ENCODE measurements around the gene MRI1. TPM values are rescaled to one million over a fixed set of nuclear protein-coding genes. Genes with fewer than 3 reads are reported as not detected.

MRI1 gene
- total RNA-seq, 4 donors from 2014 or later: 51.5 to 122 (median 69.6) TPM

GRCh38 chr19:13804830-13805683 is 40.7 kb downstream of the MRI1 start:
- WGBS: 80% methylated on average over 35 of the region's 35 CpGs
- Histone ChIP-seq H3K4me1 (no peaks in the 10 kb centered on the region), H3K36me3 (peaks cover 23% of the 10 kb centered on the region), H3K9me3 (no peaks in the 10 kb centered on the region), H3K27me3 (no peaks in the 10 kb centered on the region), H3K27ac (no peak overlapping the region), H3K4me3 (no peak overlapping the region)
- DNase-seq (ENCODE audit: low spot score in 2 of 2): no peak
- TF ChIP-seq, protein P1, sequence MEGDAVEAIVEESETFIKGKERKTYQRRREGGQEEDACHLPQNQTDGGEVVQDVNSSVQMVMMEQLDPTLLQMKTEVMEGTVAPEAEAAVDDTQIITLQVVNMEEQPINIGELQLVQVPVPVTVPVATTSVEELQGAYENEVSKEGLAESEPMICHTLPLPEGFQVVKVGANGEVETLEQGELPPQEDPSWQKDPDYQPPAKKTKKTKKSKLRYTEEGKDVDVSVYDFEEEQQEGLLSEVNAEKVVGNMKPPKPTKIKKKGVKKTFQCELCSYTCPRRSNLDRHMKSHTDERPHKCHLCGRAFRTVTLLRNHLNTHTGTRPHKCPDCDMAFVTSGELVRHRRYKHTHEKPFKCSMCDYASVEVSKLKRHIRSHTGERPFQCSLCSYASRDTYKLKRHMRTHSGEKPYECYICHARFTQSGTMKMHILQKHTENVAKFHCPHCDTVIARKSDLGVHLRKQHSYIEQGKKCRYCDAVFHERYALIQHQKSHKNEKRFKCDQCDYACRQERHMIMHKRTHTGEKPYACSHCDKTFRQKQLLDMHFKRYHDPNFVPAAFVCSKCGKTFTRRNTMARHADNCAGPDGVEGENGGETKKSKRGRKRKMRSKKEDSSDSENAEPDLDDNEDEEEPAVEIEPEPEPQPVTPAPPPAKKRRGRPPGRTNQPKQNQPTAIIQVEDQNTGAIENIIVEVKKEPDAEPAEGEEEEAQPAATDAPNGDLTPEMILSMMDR (IDR thresholded peaks at IDR 0.05): no peak
- TF ChIP-seq POLR2AphosphoS5 (IDR thresholded peaks at IDR 0.05) (no peak), POLR2A (IDR thresholded peaks at IDR 0.05) (no peak), EP300 (IDR thresholded peaks at IDR 0.05) (no peak)

DNA sequence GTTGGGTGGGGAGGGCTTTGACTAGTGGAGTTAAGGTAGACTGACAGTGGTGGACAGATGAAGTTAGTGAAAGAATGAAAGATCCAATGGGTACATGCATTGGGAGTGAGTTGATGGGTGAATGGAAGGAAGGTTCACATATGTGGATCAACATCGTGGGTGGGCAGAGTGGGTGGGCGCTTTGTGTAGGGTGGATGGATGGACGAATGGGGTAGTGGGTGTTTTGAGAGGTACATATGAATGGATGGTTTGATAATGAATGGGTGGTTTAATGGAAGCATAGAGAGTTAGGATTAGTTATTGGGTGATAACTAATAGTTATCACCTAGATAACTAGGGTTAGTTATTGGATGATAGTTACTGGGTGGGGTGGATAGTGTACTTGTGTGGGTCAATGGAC is 42.4 kb downstream of the MRI1 start:
- no peak for TF ChIP-seq EP300 (IDR thresholded peaks at IDR 0.05)
- TF ChIP-seq POLR2A (IDR thresholded peaks at IDR 0.05): no peak
- TF ChIP-seq, protein P1 (IDR thresholded peaks at IDR 0.05): no peak
- no peak for TF ChIP-seq POLR2AphosphoS5 (IDR thresholded peaks at IDR 0.05)
- no peak overlapping the region for H3K27ac ChIP-seq
- H3K4me1 ChIP-seq: no peaks in the 10 kb centered on the region
- WGBS: 93% methylated on average over 3 of the region's 3 CpGs
- no peaks in the 10 kb centered on the region for H3K9me3 ChIP-seq
- H3K36me3 ChIP-seq: peaks cover 40% of the 10 kb centered on the region
- no peaks in the 10 kb centered on the region for H3K27me3 ChIP-seq
- DNase-seq (ENCODE audit: low spot score in 2 of 2): no peak
- H3K4me3 ChIP-seq: no peak overlapping the region

DNA sequence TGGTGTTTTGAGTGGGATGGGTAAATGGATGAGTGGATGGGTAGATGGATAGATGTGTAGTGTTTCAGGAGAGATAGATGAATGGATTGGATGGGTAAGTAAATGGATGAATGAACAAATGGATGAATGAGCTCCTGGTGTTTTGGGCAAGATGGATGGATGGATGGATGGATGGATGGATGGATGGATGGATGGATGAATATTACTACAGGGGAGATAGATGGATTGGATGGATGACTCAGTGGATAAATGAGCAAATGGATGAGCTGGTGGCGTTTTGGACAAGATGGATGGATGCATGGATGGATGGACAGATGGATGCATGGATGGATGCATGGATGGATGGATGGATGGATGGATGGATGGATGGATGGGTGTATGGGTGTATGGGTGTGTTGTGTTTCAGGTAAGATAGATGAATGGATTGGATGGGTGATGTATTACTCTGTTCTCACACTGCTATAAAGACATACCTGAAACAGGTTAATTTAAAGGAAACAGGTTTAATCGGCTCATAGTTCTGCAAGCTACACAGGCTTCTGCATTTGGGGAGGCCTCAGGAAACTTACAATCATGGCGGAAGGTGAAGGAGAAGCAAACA is 43.2 kb downstream of the MRI1 start:
- 93% methylated on average over 3 of the region's 3 CpGs for WGBS
- H3K9me3 ChIP-seq: no peaks in the 10 kb centered on the region
- H3K36me3 ChIP-seq: peaks cover 40% of the 10 kb centered on the region
- TF ChIP-seq POLR2A (IDR thresholded peaks at IDR 0.05): no peak
- TF ChIP-seq, protein P1 (IDR thresholded peaks at IDR 0.05): no peak
- TF ChIP-seq EP300 (IDR thresholded peaks at IDR 0.05): no peak
- no peak for TF ChIP-seq POLR2AphosphoS5 (IDR thresholded peaks at IDR 0.05)
- no peaks in the 10 kb centered on the region for H3K27me3 ChIP-seq
- DNase-seq (ENCODE audit: low spot score in 2 of 2): no peak
- no peaks in the 10 kb centered on the region for H3K4me1 ChIP-seq
- no peak overlapping the region for H3K4me3 ChIP-seq
- no peak overlapping the region for H3K27ac ChIP-seq

DNA sequence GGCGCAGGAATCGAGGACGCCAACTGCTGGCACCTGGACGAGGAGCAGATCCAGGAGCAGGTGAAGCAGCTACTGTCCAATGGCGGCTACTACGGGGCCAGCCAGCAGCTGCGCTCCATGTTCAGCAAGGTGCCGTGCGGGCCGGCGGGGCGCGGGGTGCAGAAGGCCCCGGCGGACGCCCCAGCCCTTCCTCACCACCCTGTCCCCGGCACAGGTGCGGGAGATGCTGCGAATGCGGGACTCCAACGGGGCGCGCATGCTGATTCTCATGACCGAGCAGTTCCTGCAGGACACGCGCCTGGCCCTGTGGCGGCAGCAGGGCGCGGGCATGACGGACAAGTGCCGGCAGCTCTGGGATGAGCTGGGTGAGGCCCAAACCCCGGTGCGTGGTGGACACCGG is 44.5 kb downstream of the MRI1 start:
- peaks cover 45% of the 10 kb centered on the region for H3K36me3 ChIP-seq

More for the DNA sequence above, 44.5 kb downstream of the MRI1 start:
- H3K4me1 ChIP-seq: no peaks in the 10 kb centered on the region
- DNase-seq (ENCODE audit: low spot score in 2 of 2): no peak
- H3K27me3 ChIP-seq: no peaks in the 10 kb centered on the region
- H3K9me3 ChIP-seq: no peaks in the 10 kb centered on the region
- no peak overlapping the region for H3K27ac ChIP-seq
- no peak overlapping the region for H3K4me3 ChIP-seq
- TF ChIP-seq POLR2A (IDR thresholded peaks at IDR 0.05) (no peak), EP300 (IDR thresholded peaks at IDR 0.05) (no peak), POLR2AphosphoS5 (IDR thresholded peaks at IDR 0.05) (no peak)
- TF ChIP-seq, protein P1 (IDR thresholded peaks at IDR 0.05): no peak
- 97% methylated on average over 20 of the region's 34 CpGs for WGBS

Data from suprapubic skin (tissue), 4 donors.